Adrenal gland (tissue), 12 donors: ENCODE data around the gene AK8. TPM values are rescaled to one million over a fixed set of nuclear protein-coding genes. Genes with fewer than 3 reads are reported as not detected.

Source experiments
- DNase-seq, 7 donors: peaks; one replicate each; pipeline ENCODE4 v3.0.0-alpha.2; 2019 to 2020
- H3K27ac ChIP-seq, 5 donors: fragments of 200-600 bp; sonication (generic) in 4 of 5; 1 replicate in 3 of 5; 2 replicates in 2 of 5; pipeline versions ENCODE4 v1.5.1 to v1.8.0; 2016 to 2020; ENCODE audit warnings: mild to moderate bottlenecking in 1 of 5
- H3K27me3 ChIP-seq: fragments of 200-600 bp; 2 replicates; pipeline ENCODE4 v1.8.0; 2021
- H3K36me3 ChIP-seq, 2 donors: fragments of 200-600 bp; replicated peaks in 1 of 2; 1 replicate in 1 of 2; 2 replicates in 1 of 2; pipeline versions ENCODE4 v1.5.1 to v1.8.0; 2018 to 2022
- H3K4me1 ChIP-seq, 2 donors: fragments of 200-600 bp; replicated peaks in 1 of 2; 1 replicate in 1 of 2; 2 replicates in 1 of 2; pipeline versions ENCODE4 v1.5.1 to v1.8.0; 2018 to 2021
- H3K4me3 ChIP-seq, 4 donors: fragments of 200-600 bp; sonication (generic) in 3 of 4; one replicate each; pipeline ENCODE4 v1.5.1; 2016 to 2018
- H3K9me3 ChIP-seq, 3 donors: fragments of 200-600 bp; sonication (generic) in 1 of 3; replicated peaks in 1 of 3; 1 replicate in 2 of 3; 2 replicates in 1 of 3; pipeline versions ENCODE4 v1.5.1 to v1.8.0; 2016 to 2021
- POLR2A ChIP-seq, 2 donors: fragments of 450-650 bp; IDR thresholded peaks; one replicate each; pipeline ENCODE4 v1.6.1; 2017; ENCODE audit warnings: antibody characterized with exemption in 2 of 2, mild to moderate bottlenecking in 2 of 2, moderate library complexity in 1 of 2
- WGBS, 4 donors: extraction: QIAGEN DNeasy Blood & Tissue Kit in 2 of 4; methylation state at CpG; one replicate each; pipeline versions ENCODE4 v1.1.5 to v1.1.7; 2013 to 2017; 5-methylcytosine and 5-hydroxymethylcytosine counted together
- intact Hi-C, 2 donors: fragments of 100-400 bp; cut with DNase I; formaldehyde crosslinking; loops; one replicate each; pipeline versions ENCODE4 v1.14.1 to v1.15.0; 2022 to 2023
- polyA plus RNA-seq, 3 donors: library from polyadenylated mRNA; stranded (reverse); fragments of 200-250 nt in 2 of 3; fragments of 350-450 nt in 1 of 3; fragmentation: Illumina TruSeq in 1 of 3; extraction: RNeasy Lipid Tissue Mini Kit (QIAGEN cat#74804) in 1 of 3; gene quantifications; one replicate each; pipeline ENCODE4 v1.2.3, GENCODE V29; 2013 to 2014
- total RNA-seq, 9 donors: library from RNA; depleted of rRNA in 4 of 9; stranded (reverse); fragments of >200 nt in 4 of 9; fragments of 120-200 nt in 1 of 9; fragmentation: NEBNext Ultra II Directional in 1 of 9; extraction: Animal tissue kit (Norgen Biotek cat#: 25700) in 1 of 9; gene quantifications; one replicate each; pipeline versions ENCODE4 v1.1.0 to v1.2.4, GENCODE V29; 2013 to 2023
- TF ChIP-seq, protein P1 (sequence below), 6 experiments: fragments of 450-650 bp in 4 of 6; fragments of 200-600 bp in 2 of 6; sonication (generic) in 1 of 6; IDR thresholded peaks; 1 replicate in 5 of 6; 2 replicates in 1 of 6; pipeline versions ENCODE4 v1.5.1 to v1.8.0; 2016 to 2021; ENCODE audit warnings: antibody characterized with exemption in 6 of 6, mild to moderate bottlenecking in 2 of 6, moderate library complexity in 1 of 6
- donor health status: healthy with polysubstance abuse.
- donor health status: Bipolar disorder and iron deficiency.
- donor health status: DM: yes; HTN: yes; CAD: no.
- donor health status: DM: no; HTN: no; CAD: no.
- donor health status: DM: no; HTN: no; CAD: no.
- donor health status: DM: yes; HTN: yes; CAD: no.

The AK8 gene
- total and polyA plus RNA-seq, 12 donors, result 0.69 to 6.0 (median 1.5) TPM

GRCh38 chr9:132820169-132820944 is 57.7 kb downstream of the AK8 start:
- TF ChIP-seq POLR2A (IDR thresholded peaks at IDR 0.05), result no peak
- TF ChIP-seq, protein P1, sequence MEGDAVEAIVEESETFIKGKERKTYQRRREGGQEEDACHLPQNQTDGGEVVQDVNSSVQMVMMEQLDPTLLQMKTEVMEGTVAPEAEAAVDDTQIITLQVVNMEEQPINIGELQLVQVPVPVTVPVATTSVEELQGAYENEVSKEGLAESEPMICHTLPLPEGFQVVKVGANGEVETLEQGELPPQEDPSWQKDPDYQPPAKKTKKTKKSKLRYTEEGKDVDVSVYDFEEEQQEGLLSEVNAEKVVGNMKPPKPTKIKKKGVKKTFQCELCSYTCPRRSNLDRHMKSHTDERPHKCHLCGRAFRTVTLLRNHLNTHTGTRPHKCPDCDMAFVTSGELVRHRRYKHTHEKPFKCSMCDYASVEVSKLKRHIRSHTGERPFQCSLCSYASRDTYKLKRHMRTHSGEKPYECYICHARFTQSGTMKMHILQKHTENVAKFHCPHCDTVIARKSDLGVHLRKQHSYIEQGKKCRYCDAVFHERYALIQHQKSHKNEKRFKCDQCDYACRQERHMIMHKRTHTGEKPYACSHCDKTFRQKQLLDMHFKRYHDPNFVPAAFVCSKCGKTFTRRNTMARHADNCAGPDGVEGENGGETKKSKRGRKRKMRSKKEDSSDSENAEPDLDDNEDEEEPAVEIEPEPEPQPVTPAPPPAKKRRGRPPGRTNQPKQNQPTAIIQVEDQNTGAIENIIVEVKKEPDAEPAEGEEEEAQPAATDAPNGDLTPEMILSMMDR (IDR thresholded peaks at IDR 0.05), result no peak
- intact Hi-C loops, result no loop called here
- H3K36me3 ChIP-seq, result no peaks in the 10 kb centered on the region
- H3K4me1 ChIP-seq, result no peaks in the 10 kb centered on the region
- no peak overlapping the region for H3K4me3 ChIP-seq
- H3K9me3 ChIP-seq, result no peaks in the 10 kb centered on the region
- H3K27me3 ChIP-seq, result no peaks in the 10 kb centered on the region
- no peak overlapping the region for H3K27ac ChIP-seq
- DNase-seq, result no peak
- WGBS, 4 donors, result 78 to 80% (median 79%) methylated on average over 11 of the region's 11 CpGs

DNA sequence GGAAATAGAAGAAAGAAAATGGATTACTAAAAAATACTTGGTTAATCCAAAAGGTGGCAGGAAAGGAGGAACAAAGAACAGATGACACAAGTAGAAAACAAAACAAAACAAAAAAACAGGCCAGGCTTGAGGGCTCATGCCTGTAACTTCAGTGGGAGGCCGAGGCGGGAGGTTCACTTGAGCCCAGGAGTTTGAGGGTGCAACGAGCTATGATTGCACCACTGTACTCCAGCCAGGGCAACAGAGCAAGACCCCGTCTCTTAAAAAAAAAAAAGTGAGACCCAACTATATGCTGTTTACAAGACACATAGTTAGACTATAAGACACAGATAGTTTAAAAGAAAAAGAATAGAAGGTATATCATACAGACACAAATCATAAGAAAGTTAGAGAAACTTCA is 59.5 kb downstream of the AK8 start:
- intact Hi-C loops, result no loop called here
- Histone ChIP-seq H3K27me3 (no peaks in the 10 kb centered on the region), H3K36me3 (no peaks in the 10 kb centered on the region), H3K27ac (no peak overlapping the region), H3K4me3 (no peak overlapping the region), H3K4me1 (no peaks in the 10 kb centered on the region), H3K9me3 (no peaks in the 10 kb centered on the region)
- 73 to 93% (median 75%) methylated on average over 4 of the region's 4 CpGs for WGBS, 4 donors
- TF ChIP-seq POLR2A (IDR thresholded peaks at IDR 0.05), result no peak
- TF ChIP-seq, protein P1 (IDR thresholded peaks at IDR 0.05), result no peak
- no peak for DNase-seq

GRCh38 chr9:132814937-132815336 is 63.1 kb downstream of the AK8 start:
- Histone ChIP-seq H3K4me3 (no peak overlapping the region), H3K4me1 (no peaks in the 10 kb centered on the region), H3K9me3 (no peaks in the 10 kb centered on the region), H3K27ac (no peak overlapping the region), H3K36me3 (no peaks in the 10 kb centered on the region), H3K27me3 (no peaks in the 10 kb centered on the region)
- intact Hi-C loops, result no loop called here
- no peak for TF ChIP-seq POLR2A (IDR thresholded peaks at IDR 0.05)
- TF ChIP-seq, protein P1 (IDR thresholded peaks at IDR 0.05), result no peak
- 84 to 85% (median 85%) methylated on average over 14 of the region's 14 CpGs for WGBS, 4 donors
- DNase-seq, result no peak

DNA sequence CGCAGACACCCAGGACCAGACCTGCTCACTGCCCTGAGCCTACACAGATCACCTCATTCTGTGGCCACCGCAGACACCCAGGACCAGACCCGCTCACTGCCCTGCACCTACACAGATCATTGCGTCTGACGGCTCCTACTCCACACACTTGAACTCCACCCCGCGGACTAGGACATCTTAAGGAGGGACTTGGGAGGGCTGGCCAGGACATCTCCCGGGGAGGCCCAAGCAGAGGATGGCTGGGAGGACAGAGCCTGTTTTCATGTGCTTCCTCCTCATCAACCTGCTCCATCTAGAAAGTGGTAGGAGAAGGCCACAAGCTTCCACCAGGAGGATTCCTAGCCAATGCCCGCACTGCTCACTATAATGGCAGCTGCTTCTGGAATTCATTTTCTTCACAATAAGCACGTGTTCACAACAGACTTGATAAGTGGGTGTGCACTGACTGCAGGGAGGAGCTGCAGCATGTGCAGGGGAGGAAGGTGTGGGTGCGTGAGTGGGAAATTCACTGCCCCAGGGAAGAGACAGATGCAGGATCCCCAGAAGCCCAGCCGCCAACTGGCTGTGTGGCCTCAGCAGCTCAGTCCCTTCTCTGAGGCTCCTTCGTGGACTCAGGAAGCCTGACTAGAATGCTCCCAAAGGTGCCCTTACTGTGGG is 64.8 kb downstream of the AK8 start:
- Histone ChIP-seq H3K4me1 (no peaks in the 10 kb centered on the region), H3K4me3 (no peak overlapping the region), H3K27me3 (no peaks in the 10 kb centered on the region), H3K36me3 (no peaks in the 10 kb centered on the region), H3K9me3 (no peaks in the 10 kb centered on the region), H3K27ac (no peak overlapping the region)
- no peak for DNase-seq
- intact Hi-C loops, result no loop called here
- WGBS, 4 donors, result 87 to 95% (median 91%) methylated on average over 6 to 12 of the region's 13 CpGs
- TF ChIP-seq, protein P1 (IDR thresholded peaks at IDR 0.05), result no peak
- no peak for TF ChIP-seq POLR2A (IDR thresholded peaks at IDR 0.05)
